Measurements from ENCODE around the gene DNHD1. TPM values are rescaled to one million over a fixed set of nuclear protein-coding genes. Genes with fewer than 3 reads are reported as not detected.

The DNHD1 gene
- total and polyA plus RNA-seq, 9 of the 15 experiments (the other 6 are each of a cell fraction or from before 2014, with no cell fraction given), result 0.82 to 9.7 (median 3.8) TPM

DNA sequence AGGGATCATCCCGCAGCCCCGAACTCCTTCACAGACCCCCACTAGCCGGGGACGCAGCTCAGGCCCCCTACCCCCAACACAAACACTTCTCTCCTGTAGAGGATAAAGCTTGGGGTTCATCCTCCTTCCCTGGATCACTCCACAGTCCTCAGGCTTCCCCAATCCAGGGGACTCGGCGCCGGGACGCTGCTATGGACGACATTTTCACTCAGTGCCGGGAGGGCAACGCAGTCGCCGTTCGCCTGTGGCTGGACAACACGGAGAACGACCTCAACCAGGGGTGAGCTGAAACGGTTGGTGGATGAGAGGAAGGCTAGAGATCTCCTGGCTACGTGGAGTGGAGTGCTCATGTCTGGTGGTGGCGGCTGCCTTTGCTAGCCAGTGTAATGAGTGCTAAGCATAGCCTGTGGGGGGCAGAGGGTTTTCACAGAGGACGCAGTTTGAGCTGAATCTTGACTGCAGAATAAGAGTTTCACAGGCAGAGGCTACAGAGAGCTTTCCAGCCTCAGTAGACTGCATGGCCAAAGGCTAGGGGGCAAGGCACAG, 107.1 kb downstream of the DNHD1 start (continued):
- TF ChIP-seq, protein P1, sequence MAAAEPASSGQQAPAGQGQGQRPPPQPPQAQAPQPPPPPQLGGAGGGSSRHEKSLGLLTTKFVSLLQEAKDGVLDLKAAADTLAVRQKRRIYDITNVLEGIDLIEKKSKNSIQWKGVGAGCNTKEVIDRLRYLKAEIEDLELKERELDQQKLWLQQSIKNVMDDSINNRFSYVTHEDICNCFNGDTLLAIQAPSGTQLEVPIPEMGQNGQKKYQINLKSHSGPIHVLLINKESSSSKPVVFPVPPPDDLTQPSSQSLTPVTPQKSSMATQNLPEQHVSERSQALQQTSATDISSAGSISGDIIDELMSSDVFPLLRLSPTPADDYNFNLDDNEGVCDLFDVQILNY (CRISPR knock-in tag; IDR thresholded peaks at IDR 0.05), result no peak
- TF ChIP-seq ZNF146 (CRISPR knock-in tag; IDR thresholded peaks at IDR 0.05; ENCODE audit: unreplicated experiment) (no peak), MTF1 (CRISPR knock-in tag; IDR thresholded peaks at IDR 0.05; ENCODE audit: borderline replicate concordance) (no peak), PATZ1 (CRISPR knock-in tag; IDR thresholded peaks at IDR 0.05; ENCODE audit: borderline replicate concordance) (no peak), POLR2AphosphoS5 (IDR thresholded peaks at IDR 0.05; ENCODE audit: control insufficient read depth, insufficient read depth, low read depth, low read length) (0 out of 2 replicates have a peak, but pooled peaks have one; percentile 39), FOXK2 (conservative IDR thresholded peaks at IDR 0.05 in 1 of 2, IDR thresholded peaks at IDR 0.05 in 1 of 2; ENCODE audit: low read depth in 2 of 2) (no peak), BACH1 (tag; IDR thresholded peaks at IDR 0.05) (no peak), ATF2 (CRISPR knock-in tag; IDR thresholded peaks at IDR 0.05) (no peak), TRIM24 (IDR thresholded peaks at IDR 0.05) (no peak)
- TF ChIP-seq, protein P2, sequence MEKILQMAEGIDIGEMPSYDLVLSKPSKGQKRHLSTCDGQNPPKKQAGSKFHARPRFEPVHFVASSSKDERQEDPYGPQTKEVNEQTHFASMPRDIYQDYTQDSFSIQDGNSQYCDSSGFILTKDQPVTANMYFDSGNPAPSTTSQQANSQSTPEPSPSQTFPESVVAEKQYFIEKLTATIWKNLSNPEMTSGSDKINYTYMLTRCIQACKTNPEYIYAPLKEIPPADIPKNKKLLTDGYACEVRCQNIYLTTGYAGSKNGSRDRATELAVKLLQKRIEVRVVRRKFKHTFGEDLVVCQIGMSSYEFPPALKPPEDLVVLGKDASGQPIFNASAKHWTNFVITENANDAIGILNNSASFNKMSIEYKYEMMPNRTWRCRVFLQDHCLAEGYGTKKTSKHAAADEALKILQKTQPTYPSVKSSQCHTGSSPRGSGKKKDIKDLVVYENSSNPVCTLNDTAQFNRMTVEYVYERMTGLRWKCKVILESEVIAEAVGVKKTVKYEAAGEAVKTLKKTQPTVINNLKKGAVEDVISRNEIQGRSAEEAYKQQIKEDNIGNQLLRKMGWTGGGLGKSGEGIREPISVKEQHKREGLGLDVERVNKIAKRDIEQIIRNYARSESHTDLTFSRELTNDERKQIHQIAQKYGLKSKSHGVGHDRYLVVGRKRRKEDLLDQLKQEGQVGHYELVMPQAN (IDR thresholded peaks at IDR 0.05; ENCODE audit: borderline replicate concordance), result peak; percentile 66; the same call in 1 of the 2 replicates
